Loucy (cell line): Measurements from ENCODE around the gene ADSL.
"Not testable (repeated sequence)": the region's sequence is repeated elsewhere in the genome, so short reads cannot be mapped to it uniquely, and the experiment has no call there.

Experiments
- H2AFZ ChIP-seq: fragments of 200-600 bp; sonication (generic); 2 replicates; pipeline ENCODE4 v1.6.0; 2016; ENCODE audit warnings: antibody characterized with exemption, mild to moderate bottlenecking, low read length, moderate library complexity
- H3F3A ChIP-seq: fragments of 200-600 bp; 2 replicates; pipeline ENCODE4 v1.6.0; 2016; ENCODE audit warnings: antibody characterized with exemption, low read depth, mild to moderate bottlenecking
- H3K27me3 ChIP-seq: fragments of 200-600 bp; sonication (generic); 2 replicates; pipeline ENCODE4 v1.6.1; 2014; ENCODE audit warnings: low read length, mild to moderate bottlenecking; ENCODE audit not compliant: insufficient read depth, poor library complexity, severe bottlenecking
- H3K36me3 ChIP-seq: fragments of 200-600 bp; sonication (generic); 2 replicates; pipeline ENCODE4 v1.6.1; 2016; ENCODE audit warnings: low read length; ENCODE audit not compliant: insufficient read depth
- H3K4me1 ChIP-seq: fragments of 200-600 bp; sonication (generic); 2 replicates; pipeline ENCODE4 v1.5.1; 2014; ENCODE audit warnings: low read length, mild to moderate bottlenecking; ENCODE audit not compliant: insufficient read depth, poor library complexity, severe bottlenecking
- H3K4me2 ChIP-seq: fragments of 200-600 bp; sonication (generic); 2 replicates; pipeline ENCODE4 v1.6.0; 2014; ENCODE audit warnings: antibody characterized with exemption, low read length, low read depth, mild to moderate bottlenecking; ENCODE audit not compliant: poor library complexity, severe bottlenecking
- H3K4me3 ChIP-seq: fragments of 200-600 bp; sonication (generic); 2 replicates; pipeline ENCODE4 v1.5.1; 2014; ENCODE audit warnings: low read length, mild to moderate bottlenecking, mixed read lengths; ENCODE audit not compliant: poor library complexity, severe bottlenecking
- H3K79me2 ChIP-seq: fragments of 200-600 bp; sonication (generic); 2 replicates; pipeline ENCODE4 v1.6.1; 2014; ENCODE audit warnings: low read length; ENCODE audit not compliant: insufficient read depth
- H3K9ac ChIP-seq: fragments of 200-600 bp; sonication (generic); 2 replicates; pipeline ENCODE4 v1.6.0; 2014; ENCODE audit warnings: mild to moderate bottlenecking, low read depth, low read length, moderate library complexity; ENCODE audit not compliant: poor library complexity, severe bottlenecking
- H3K9me2 ChIP-seq: fragments of 200-600 bp; sonication (generic); replicated peaks from 2 replicates; pipeline ENCODE4 v1.6.1; 2016; ENCODE audit warnings: low read depth, low read length, mixed read lengths
- H3K9me3 ChIP-seq: fragments of 200-600 bp; sonication (generic); 2 replicates; pipeline ENCODE4 v1.6.1; 2014; ENCODE audit warnings: mild to moderate bottlenecking, antibody characterized with exemption, low read length, low read depth; ENCODE audit not compliant: insufficient read depth
- H4K20me1 ChIP-seq: fragments of 200-600 bp; sonication (generic); 2 replicates; pipeline ENCODE4 v1.6.0; 2014; ENCODE audit warnings: antibody characterized with exemption, low read length, mild to moderate bottlenecking; ENCODE audit not compliant: insufficient read depth, poor library complexity, severe bottlenecking
- CTCF ChIP-seq: fragments of 200-600 bp; sonication (generic); conservative IDR thresholded peaks from 2 replicates; pipeline ENCODE4 v1.5.1; 2014; ENCODE audit warnings: mild to moderate bottlenecking, antibody characterized with exemption, low read length
- EZH2phosphoT487 ChIP-seq: fragments of 200-600 bp; IDR thresholded peaks from 2 replicates; pipeline ENCODE4 v1.6.1; 2018; ENCODE audit warnings: antibody characterized with exemption, mild to moderate bottlenecking, moderate library complexity, borderline replicate concordance

The ADSL gene

GRCh38 chr22:40309631-40310030, 36.7 kb upstream of the ADSL start:
- no peak for TF ChIP-seq EZH2phosphoT487
- TF ChIP-seq CTCF = no peak
- Histone ChIP-seq H3K27me3 (no peaks in the 10 kb centered on the region), H3K4me1 (no peaks in the 10 kb centered on the region), H3K9me2 (no peaks in the 10 kb centered on the region), H3K9ac (no peak overlapping the region), H4K20me1 (no peaks in the 10 kb centered on the region), H3K4me2 (no peak overlapping the region), H2AFZ (no peak overlapping the region), H3F3A (no peaks in the 10 kb centered on the region), H3K79me2 (no peaks in the 10 kb centered on the region), H3K36me3 (peaks cover 80% of the 10 kb centered on the region), H3K9me3 (no peaks in the 10 kb centered on the region), H3K4me3 (no peak overlapping the region)

- no peak overlapping the region for H3K9ac ChIP-seq
- no peak overlapping the region for H3K4me2 ChIP-seq
- no peaks in the 10 kb centered on the region for H4K20me1 ChIP-seq
- no peak for TF ChIP-seq CTCF
- H3K79me2 ChIP-seq = no peaks in the 10 kb centered on the region
- H3K4me3 ChIP-seq = no peak overlapping the region
- no peak overlapping the region for H2AFZ ChIP-seq
- H3K9me2 ChIP-seq = no peaks in the 10 kb centered on the region
- H3F3A ChIP-seq = no peaks in the 10 kb centered on the region
- H3K27me3 ChIP-seq = no peaks in the 10 kb centered on the region
- H3K9me3 ChIP-seq = no peaks in the 10 kb centered on the region
- H3K4me1 ChIP-seq = no peaks in the 10 kb centered on the region
- H3K36me3 ChIP-seq = peaks cover 81% of the 10 kb centered on the region
Observed at GRCh38 chr22:40310081-40310767, 36.1 kb upstream of the ADSL start.

GRCh38 chr22:40310768-40311120, 35.6 kb upstream of the ADSL start:
- Histone ChIP-seq H3K36me3 (peaks cover 86% of the 10 kb centered on the region), H3K79me2 (no peaks in the 10 kb centered on the region), H3F3A (no peaks in the 10 kb centered on the region), H3K4me3 (no peak overlapping the region), H3K4me1 (no peaks in the 10 kb centered on the region), H3K9me3 (no peaks in the 10 kb centered on the region), H3K9me2 (no peaks in the 10 kb centered on the region), H2AFZ (no peak overlapping the region), H3K9ac (no peak overlapping the region), H4K20me1 (no peaks in the 10 kb centered on the region), H3K4me2 (no peak overlapping the region), H3K27me3 (no peaks in the 10 kb centered on the region)
- no peak for TF ChIP-seq EZH2phosphoT487
- no peak for TF ChIP-seq CTCF

GRCh38 chr22:40311646-40312045, 34.7 kb upstream of the ADSL start:
- H3K4me2 ChIP-seq, H3K9me2 ChIP-seq, H3K9me3 ChIP-seq, H4K20me1 ChIP-seq, H3K27me3 ChIP-seq, H3K79me2 ChIP-seq, H3K4me3 ChIP-seq, H3F3A ChIP-seq, H3K4me1 ChIP-seq, H3K9ac ChIP-seq, H2AFZ ChIP-seq: not testable (repeated sequence)
- H3K36me3 ChIP-seq = peaks cover 94% of the 10 kb centered on the region
